VCaP (cell line): ENCODE results near the gene GPA33.

ENCODE experiments used
- H3K27ac ChIP-seq: fragments of 450-650 bp; 2 replicates; pipeline ENCODE4 v1.5.1; 2017
- CTCF ChIP-seq: fragments of 450-650 bp; conservative IDR thresholded peaks from 2 replicates; pipeline ENCODE4 v1.5.1; 2017; ENCODE audit warnings: mild to moderate bottlenecking, moderate library complexity

Gene GPA33

GRCh38 chr1:167122568-167122967 lies 32.4 kb upstream of the GPA33 start:
- no peak overlapping the region for H3K27ac ChIP-seq
- no peak for TF ChIP-seq CTCF

- H3K27ac ChIP-seq, result no peak overlapping the region
- no peak for TF ChIP-seq CTCF
These were observed 31.9 kb upstream of the GPA33 start for GRCh38 chr1:167122121-167122480.

- no peak for TF ChIP-seq CTCF
- H3K27ac ChIP-seq, result peak overlapping the region; percentile 35; the same call in 1 of the 2 replicates
These were observed 31.4 kb upstream of the GPA33 start for GRCh38 chr1:167121375-167122120.

- TF ChIP-seq CTCF, result no peak
- H3K27ac ChIP-seq, result 0 out of 2 replicates have a peak overlapping the region, but pooled peaks have one; percentile 35
These were observed 30.7 kb upstream of the GPA33 start for GRCh38 chr1:167120899-167121298.

- TF ChIP-seq CTCF, result no peak
- no peak overlapping the region for H3K27ac ChIP-seq
These were observed 29.5 kb upstream of the GPA33 start for GRCh38 chr1:167119696-167120095.

- no peak for TF ChIP-seq CTCF
- no peak overlapping the region for H3K27ac ChIP-seq
These were observed 28.0 kb upstream of the GPA33 start for GRCh38 chr1:167118188-167118587.

- TF ChIP-seq CTCF, result no peak
- H3K27ac ChIP-seq, result no peak overlapping the region
These were observed 27.0 kb upstream of the GPA33 start for GRCh38 chr1:167117225-167117624.
